Measurements from ENCODE around the gene ARHGEF1. TPM values are rescaled to one million over a fixed set of nuclear protein-coding genes. Genes with fewer than 3 reads are reported as not detected.

Gene ARHGEF1
- total and polyA plus RNA-seq, 12 donors, result 20.2 to 143 (median 30.2) TPM

GRCh38 chr19:41866284-41866683, 16.7 kb upstream of the ARHGEF1 start:
- intact Hi-C loops (cut with DNase I), result no loop called here
- DNase-seq, result no peak
- peaks cover 0 to 100% (median 46%) of the 10 kb centered on the region in 9 donors for H3K36me3 ChIP-seq
- peaks cover 2 to 81% (median 56%) of the 10 kb centered on the region in 9 donors for H3K4me1 ChIP-seq
- no peaks in the 10 kb centered on the region for H3K27me3 ChIP-seq
- no peak overlapping the region for H3K4me3 ChIP-seq
- H3K27ac ChIP-seq, result no peak overlapping the region
- H3K9me3 ChIP-seq, result no peaks in the 10 kb centered on the region
- TF ChIP-seq CTCF (IDR thresholded peaks at IDR 0.05), result no peak
- WGBS, 2 donors, result 90 to 93% methylated on average over 3 of the region's 3 CpGs
- ATAC-seq, result no peak

GRCh38 chr19:41868120-41868988, 14.6 kb upstream of the ARHGEF1 start:
- Histone ChIP-seq H3K4me1 (peaks cover 0 to 81% (median 57%) of the 10 kb centered on the region in 9 donors), H3K27ac (peak overlapping the region in 1 of 10 donors; percentile 10)

GRCh38 chr19:41868989-41869300, 14.0 kb upstream of the ARHGEF1 start:
- 82 to 88% methylated on average over 12 of the region's 12 CpGs for WGBS, 2 donors
- intact Hi-C loops (cut with DNase I), result no loop called here
- Histone ChIP-seq H3K4me3 (no peak overlapping the region), H3K9me3 (no peaks in the 10 kb centered on the region), H3K27ac (peak overlapping the region in 1 of 10 donors; percentile 10), H3K27me3 (no peaks in the 10 kb centered on the region), H3K36me3 (peaks cover 0 to 86% (median 43%) of the 10 kb centered on the region in 9 donors), H3K4me1 (peaks cover 0 to 81% (median 60%) of the 10 kb centered on the region in 9 donors)
- DNase-seq (no peak), ATAC-seq (no peak)
- TF ChIP-seq CTCF (IDR thresholded peaks at IDR 0.05), result no peak

More at GRCh38 chr19:41868120-41868988, 14.6 kb upstream of the ARHGEF1 start:
- TF ChIP-seq CTCF (IDR thresholded peaks at IDR 0.05), result no peak
- peaks cover 0 to 92% (median 49%) of the 10 kb centered on the region in 9 donors for H3K36me3 ChIP-seq
- no peak overlapping the region for H3K4me3 ChIP-seq
- 83 to 86% methylated on average over 10 of the region's 10 CpGs for WGBS, 2 donors
- H3K9me3 ChIP-seq, result no peaks in the 10 kb centered on the region
- intact Hi-C loops (cut with DNase I), result no loop called here
- DNase-seq, result no peak
- no peaks in the 10 kb centered on the region for H3K27me3 ChIP-seq
- ATAC-seq, result no peak

GRCh38 chr19:41869374-41869955, 13.5 kb upstream of the ARHGEF1 start:
- no peak for ATAC-seq
- Histone ChIP-seq H3K4me3 (no peak overlapping the region), H3K27me3 (no peaks in the 10 kb centered on the region), H3K27ac (peak overlapping the region in 1 of 10 donors; percentile 68), H3K36me3 (peaks cover 0 to 81% (median 38%) of the 10 kb centered on the region in 9 donors), H3K9me3 (no peaks in the 10 kb centered on the region), H3K4me1 (peaks cover 0 to 81% (median 57%) of the 10 kb centered on the region in 9 donors)
- intact Hi-C loops (cut with DNase I), result no loop called here
- no peak for TF ChIP-seq CTCF (IDR thresholded peaks at IDR 0.05)
- WGBS, 2 donors, result 85 to 87% methylated on average over 13 of the region's 13 CpGs
- DNase-seq, result no peak
